K562 (cell line): ENCODE data around the gene TBC1D20. TPM values are rescaled to one million over a fixed set of nuclear protein-coding genes. Genes with fewer than 3 reads are reported as not detected.

Experiments used
- ATAC-seq: fragments of 200-7000 bp; cut with Tn5 transposase; 3 replicates; pipeline ENCODE4 v1.9.1; 2020; ENCODE audit warnings: moderate library complexity
- BruUV-seq: library from RNA; stranded (reverse); fragments of 400-500 nt; replicated peaks from 2 replicates; lab custom pipeline; 2021; lab: Mats Ljungman, UMichigan
- CTCF ChIA-PET: fragments of 300-600 bp; formaldehyde crosslinking; extraction: SDS; loops from one replicate; lab custom pipeline; 2021; ENCODE audit warnings: low intra/inter-chr PET ratio; lab: Yijun Ruan, JAX
- POLR2A ChIA-PET: fragments of 300-600, 350-650 bp; sonication (Branson Sonifier 250); formaldehyde crosslinking; extraction: SDS; loops from one replicate; lab custom pipeline; 2021; ENCODE audit warnings: antibody characterized with exemption, inconsistent platforms; lab: Yijun Ruan, JAX
- DNase-seq, 4 experiments: peaks; one replicate each; pipeline versions ENCODE4 v3.0.0 to v3.0.0-alpha.2; 2011 to 2018; ENCODE audit warnings: low spot score in 3 of 4, mixed read lengths in 3 of 4; ENCODE audit errors: extremely low read depth in 1 of 4
- FAIRE-seq: peaks from 2 replicates; lab custom pipeline; 2011; peaks lifted over from hg19 to GRCh38; lab: Jason Lieb, UNC
- H2AFZ ChIP-seq: 2 replicates; pipeline ENCODE4 v1.6.0; 2011; ENCODE audit warnings: low read depth, low read length, control low read depth, inconsistent platforms
- H3K27ac ChIP-seq: fragments of 200-600 bp; 3 replicates; pipeline ENCODE4 v1.8.0; 2011; ENCODE audit warnings: low read depth, mild to moderate bottlenecking, control low read depth, inconsistent platforms, low read length, moderate library complexity, mixed read lengths; ENCODE audit errors: extremely low read depth
- H3K27me3 ChIP-seq, 2 experiments: fragments of 300-600 bp in 1 of 2; 2 replicates in 1 of 2; 3 replicates in 1 of 2; pipeline versions ENCODE4 v1.6.0 to v1.8.0; 2011; ENCODE audit warnings: inconsistent platforms in 2 of 2, low read length in 2 of 2, mild to moderate bottlenecking in 1 of 2, mixed read lengths in 1 of 2, moderate library complexity in 1 of 2; ENCODE audit not compliant: control insufficient read depth in 2 of 2, insufficient read depth in 2 of 2
- H3K36me3 ChIP-seq: fragments of 300-600 bp; 3 replicates; pipeline ENCODE4 v1.8.0; 2011; ENCODE audit warnings: mild to moderate bottlenecking, low read length, inconsistent platforms; ENCODE audit not compliant: control insufficient read depth, insufficient read depth
- H3K4me1 ChIP-seq, 2 experiments: fragments of 200-600 bp in 1 of 2; replicated peaks in 1 of 2; 2 replicates in 1 of 2; 3 replicates in 1 of 2; pipeline versions ENCODE4 v1.5.1 to v1.8.0; 2011; ENCODE audit warnings: inconsistent platforms in 2 of 2, low read length in 2 of 2, mild to moderate bottlenecking in 1 of 2, mixed read lengths in 1 of 2, moderate library complexity in 1 of 2; ENCODE audit not compliant: control insufficient read depth in 2 of 2, insufficient read depth in 2 of 2
- H3K4me2 ChIP-seq: 2 replicates; pipeline ENCODE4 v1.6.1; 2011; ENCODE audit warnings: low read length, control low read depth, inconsistent platforms, mixed read lengths; ENCODE audit not compliant: insufficient read depth
- H3K4me3 ChIP-seq: fragments of 200-600 bp; sonication (generic), shearing (Covaris generic); 2 replicates; pipeline ENCODE4 v1.5.1; 2016; ENCODE audit warnings: control low read depth, inconsistent platforms
- H3K79me2 ChIP-seq: fragments of 200-600 bp; 3 replicates; pipeline ENCODE4 v1.8.0; 2011; ENCODE audit warnings: low read length, inconsistent platforms; ENCODE audit not compliant: control insufficient read depth, insufficient read depth
- H3K9ac ChIP-seq, 2 experiments: 2 replicates each; pipeline versions ENCODE4 v1.6.0 to v1.6.1; 2011; ENCODE audit warnings: low read depth in 2 of 2, low read length in 2 of 2, control low read depth in 1 of 2, inconsistent platforms in 1 of 2, mild to moderate bottlenecking in 1 of 2, mixed read lengths in 1 of 2; ENCODE audit not compliant: insufficient read depth in 1 of 2
- H3K9me1 ChIP-seq: one replicate; pipeline ENCODE4 v1.6.0; 2011; ENCODE audit warnings: inconsistent platforms, mild to moderate bottlenecking, low read length, moderate library complexity; ENCODE audit not compliant: control insufficient read depth, insufficient read depth
- H3K9me3 ChIP-seq: replicated peaks from 2 replicates; pipeline ENCODE4 v1.5.1; 2011; ENCODE audit warnings: low read depth, low read length, inconsistent platforms; ENCODE audit not compliant: control insufficient read depth, insufficient read depth
- H4K20me1 ChIP-seq: replicated peaks from 2 replicates; pipeline ENCODE4 v1.6.1; 2011; ENCODE audit warnings: low read length, inconsistent platforms, mixed read lengths; ENCODE audit not compliant: control insufficient read depth, insufficient read depth
- ATF6 ChIP-seq: sonication (generic); formaldehyde crosslinking; IDR thresholded peaks from 2 replicates; pipeline ENCODE4 v1.4.0; 2020; ENCODE audit warnings: mild to moderate bottlenecking, missing genetic modification reagents
- CBFB ChIP-seq: sonication (generic); formaldehyde crosslinking; IDR thresholded peaks from 2 replicates; pipeline ENCODE4 v1.4.0; 2020; ENCODE audit warnings: mild to moderate bottlenecking, missing genetic modification reagents
- CBX3 ChIP-seq, 2 experiments: IDR thresholded peaks; 1 replicate in 1 of 2; 2 replicates in 1 of 2; pipeline ENCODE4 v1.6.1; 2012; ENCODE audit warnings: inconsistent platforms in 2 of 2, low read length in 2 of 2, borderline replicate concordance in 1 of 2, control low read depth in 1 of 2
- CBX5 ChIP-seq: IDR thresholded peaks from 2 replicates; pipeline ENCODE4 v1.6.1; 2014; ENCODE audit warnings: low read depth, borderline replicate concordance
- ESRRB ChIP-seq: fragments of 250-450 bp; sonication (Bioruptor Pico); IDR thresholded peaks from 2 replicates; pipeline ENCODE4 v1.5.0; 2020; ENCODE audit warnings: mild to moderate bottlenecking, moderate library complexity, borderline replicate concordance
- L3MBTL2 ChIP-seq: fragments of 450-650 bp; IDR thresholded peaks from 2 replicates; pipeline ENCODE4 v1.6.1; 2016; ENCODE audit warnings: mild to moderate bottlenecking, moderate library complexity
- NFIC ChIP-seq: fragments of 450-650 bp; IDR thresholded peaks from 2 replicates; pipeline ENCODE4 v1.6.1; 2017; ENCODE audit warnings: mild to moderate bottlenecking, inconsistent platforms
- PHF8 ChIP-seq: fragments of 200-600 bp; sonication (generic); IDR thresholded peaks from 2 replicates; pipeline ENCODE4 v1.6.1; 2012; ENCODE audit warnings: mixed run types, mild to moderate bottlenecking, inconsistent platforms, low read length, moderate library complexity, borderline replicate concordance
- SNIP1 ChIP-seq: fragments of 450-650 bp; IDR thresholded peaks from 2 replicates; pipeline ENCODE4 v1.7.1; 2017; ENCODE audit warnings: low read depth, mild to moderate bottlenecking
- WHSC1 ChIP-seq: IDR thresholded peaks from one replicate; pipeline ENCODE4 v1.6.1; 2012; ENCODE audit warnings: low read length, control low read depth, inconsistent platforms
- ZNF12 ChIP-seq: sonication (generic); formaldehyde crosslinking; IDR thresholded peaks from 2 replicates; pipeline ENCODE4 v1.4.0; 2020; ENCODE audit warnings: mild to moderate bottlenecking, missing genetic modification reagents
- ZNF23 ChIP-seq: fragments of 250-450 bp; sonication (Bioruptor Pico); IDR thresholded peaks from 2 replicates; pipeline ENCODE4 v1.4.0; 2020; ENCODE audit warnings: mild to moderate bottlenecking
- ZNF511 ChIP-seq: sonication (generic); formaldehyde crosslinking; IDR thresholded peaks from 2 replicates; pipeline ENCODE4 v1.8.0; 2022; ENCODE audit warnings: mild to moderate bottlenecking, missing genetic modification reagents
- WGBS: fragments of 100-300 bp; shearing (Covaris generic); methylation state at CpG from one replicate; pipeline ENCODE4 v1.1.6; 2016; ENCODE audit warnings: low coverage, mixed read lengths; ENCODE audit not compliant: insufficient coverage; ENCODE audit errors: missing lambda C conversion rate; 5-methylcytosine and 5-hydroxymethylcytosine counted together
- in situ Hi-C: fragments of 300-500 bp; cut with MboI; formaldehyde crosslinking; loops from 4 replicates; pipeline ENCODE4 v1.15.0; 2018; ENCODE audit warnings: inconsistent platforms, mixed read lengths
- intact Hi-C: fragments of 100-400 bp; cut with micrococcal nuclease; formaldehyde crosslinking; loops from 2 replicates; pipeline ENCODE4 v1.14.2; 2022
- polyA plus RNA-seq, 8 experiments: library from polyadenylated mRNA; depleted of rRNA in 4 of 8; stranded (reverse) in 5 of 8; unstranded in 3 of 8; fragments of >200 nt; fragmentation: Nextera tagmentation in 2 of 8; fragmentation: Illumina TruSeq in 1 of 8; extraction: Ambion mirVana in 2 of 8; extraction: Trizol in 1 of 8; gene quantifications; 2 replicates each; pipeline versions ENCODE4 v1.2.1 to v1.2.3, GENCODE V29; 2011 to 2014; ENCODE audit warnings: inconsistent platforms in 1 of 8, missing spikeins in 1 of 8
- total RNA-seq, 7 experiments: library from RNA; depleted of rRNA in 6 of 7; stranded (reverse); fragments of >200 nt in 6 of 7; fragmentation: Illumina TruSeq in 2 of 7; extraction: Trizol in 2 of 7; gene quantifications; 2 replicates each; pipeline versions ENCODE4 v1.2.1 to v1.2.3, GENCODE V29; 2011 to 2021; ENCODE audit warnings: low replicate concordance in 1 of 7
- TF ChIP-seq, protein P1 (sequence below): fragments of 250-450 bp; sonication (Bioruptor Pico); IDR thresholded peaks from 2 replicates; pipeline ENCODE4 v1.5.0; 2021
- TF ChIP-seq, protein P2 (sequence below): sonication (generic); formaldehyde crosslinking; IDR thresholded peaks from 2 replicates; pipeline ENCODE4 v1.8.1; 2023; ENCODE audit warnings: mild to moderate bottlenecking, missing genetic modification reagents

Gene TBC1D20
- total and polyA plus RNA-seq, 9 of the 15 experiments (the other 6 are each of a cell fraction or from before 2014, with no cell fraction given) = 7.0 to 25.3 (median 15.1) TPM

DNA sequence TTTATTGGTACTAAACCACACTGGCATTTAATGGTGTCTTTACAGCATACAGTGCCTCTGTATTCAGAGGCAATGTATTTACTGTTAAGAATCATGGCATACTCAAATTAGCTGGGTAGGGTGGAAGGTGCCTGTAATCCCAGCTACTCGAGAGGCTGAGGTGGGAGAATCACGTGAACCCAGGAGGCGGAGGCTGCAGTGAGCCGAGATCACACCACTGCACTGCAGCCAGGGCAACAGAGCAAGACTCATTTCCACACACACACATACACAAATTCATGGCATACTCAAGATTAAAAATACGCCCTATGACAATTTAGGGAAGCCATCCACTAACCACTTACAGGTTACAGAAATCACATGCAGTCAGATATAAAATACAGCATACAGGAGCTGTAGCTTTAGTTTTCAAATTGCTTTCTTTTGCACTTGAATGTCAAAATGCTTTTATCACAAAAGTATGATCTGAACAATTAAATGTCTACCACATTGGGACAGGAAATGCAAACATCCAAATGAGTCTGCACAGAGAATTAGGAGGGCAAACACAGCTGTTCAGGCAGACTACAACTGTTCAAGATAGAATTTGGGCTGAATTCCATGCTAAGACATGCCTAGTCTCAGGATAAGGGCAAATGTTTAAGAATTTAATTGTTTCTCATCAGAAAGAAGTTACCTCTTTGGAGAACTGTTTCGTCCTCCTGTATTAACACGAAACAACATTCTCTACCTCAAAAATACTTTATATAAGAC, 44.8 kb upstream of the TBC1D20 start (continued):
- TF ChIP-seq CBX3 (IDR thresholded peaks at IDR 0.05; ENCODE audit: borderline replicate concordance in 1 of 2, low read length in 2 of 2) = no peak
- TF ChIP-seq WHSC1 = no peak
- no peak for TF ChIP-seq ZNF511
- TF ChIP-seq L3MBTL2 = no peak
- no peak for TF ChIP-seq ESRRB (CRISPR knock-in tag)
- no peak for TF ChIP-seq ZNF12 (CRISPR knock-in tag)
- TF ChIP-seq NFIC = no peak

- intact Hi-C loops = no loop called here
- Histone ChIP-seq H3K4me1 (no peaks in the 10 kb centered on the region), H3K4me3 (no peak overlapping the region), H3K9me1 (no peaks in the 10 kb centered on the region), H3K9me3 (no peaks in the 10 kb centered on the region), H2AFZ (no peak overlapping the region), H3K79me2 (peaks cover 34% of the 10 kb centered on the region), H3K9ac (no peak overlapping the region), H3K36me3 (peaks cover 80% of the 10 kb centered on the region), H4K20me1 (no peaks in the 10 kb centered on the region; the same call in 1 of the 2 replicates), H3K27me3 (no peaks in the 10 kb centered on the region), H3K27ac (no peak overlapping the region), H3K4me2 (no peak overlapping the region)
- DNase-seq = no peak
- no peak for ATAC-seq
- WGBS = 94% methylated on average over 3 of the region's 3 CpGs
- no TSS peak for BruUV-seq
- CTCF ChIA-PET = no interaction called here
- no peak for FAIRE-seq
- in situ Hi-C loops = no loop called here
- POLR2A ChIA-PET = interaction anchor here (0.6 to 1.0 kb wide), 3 partner anchors 13 to 168 kb away, joined by 3 read pairs; no protein-coding TSS in a partner anchor
- TF ChIP-seq CBX5 = no peak
- no peak for TF ChIP-seq ATF6 (CRISPR knock-in tag)
- TF ChIP-seq SNIP1 = no peak
- no peak for TF ChIP-seq PHF8
- TF ChIP-seq, protein P1, sequence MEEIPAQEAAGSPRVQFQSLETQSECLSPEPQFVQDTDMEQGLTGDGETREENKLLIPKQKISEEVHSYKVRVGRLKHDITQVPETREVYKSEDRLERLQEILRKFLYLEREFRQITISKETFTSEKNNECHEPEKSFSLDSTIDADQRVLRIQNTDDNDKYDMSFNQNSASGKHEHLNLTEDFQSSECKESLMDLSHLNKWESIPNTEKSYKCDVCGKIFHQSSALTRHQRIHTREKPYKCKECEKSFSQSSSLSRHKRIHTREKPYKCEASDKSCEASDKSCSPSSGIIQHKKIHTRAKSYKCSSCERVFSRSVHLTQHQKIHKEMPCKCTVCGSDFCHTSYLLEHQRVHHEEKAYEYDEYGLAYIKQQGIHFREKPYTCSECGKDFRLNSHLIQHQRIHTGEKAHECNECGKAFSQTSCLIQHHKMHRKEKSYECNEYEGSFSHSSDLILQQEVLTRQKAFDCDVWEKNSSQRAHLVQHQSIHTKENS (CRISPR knock-in tag) = no peak
- TF ChIP-seq ZNF23 = no peak
- TF ChIP-seq, protein P2, sequence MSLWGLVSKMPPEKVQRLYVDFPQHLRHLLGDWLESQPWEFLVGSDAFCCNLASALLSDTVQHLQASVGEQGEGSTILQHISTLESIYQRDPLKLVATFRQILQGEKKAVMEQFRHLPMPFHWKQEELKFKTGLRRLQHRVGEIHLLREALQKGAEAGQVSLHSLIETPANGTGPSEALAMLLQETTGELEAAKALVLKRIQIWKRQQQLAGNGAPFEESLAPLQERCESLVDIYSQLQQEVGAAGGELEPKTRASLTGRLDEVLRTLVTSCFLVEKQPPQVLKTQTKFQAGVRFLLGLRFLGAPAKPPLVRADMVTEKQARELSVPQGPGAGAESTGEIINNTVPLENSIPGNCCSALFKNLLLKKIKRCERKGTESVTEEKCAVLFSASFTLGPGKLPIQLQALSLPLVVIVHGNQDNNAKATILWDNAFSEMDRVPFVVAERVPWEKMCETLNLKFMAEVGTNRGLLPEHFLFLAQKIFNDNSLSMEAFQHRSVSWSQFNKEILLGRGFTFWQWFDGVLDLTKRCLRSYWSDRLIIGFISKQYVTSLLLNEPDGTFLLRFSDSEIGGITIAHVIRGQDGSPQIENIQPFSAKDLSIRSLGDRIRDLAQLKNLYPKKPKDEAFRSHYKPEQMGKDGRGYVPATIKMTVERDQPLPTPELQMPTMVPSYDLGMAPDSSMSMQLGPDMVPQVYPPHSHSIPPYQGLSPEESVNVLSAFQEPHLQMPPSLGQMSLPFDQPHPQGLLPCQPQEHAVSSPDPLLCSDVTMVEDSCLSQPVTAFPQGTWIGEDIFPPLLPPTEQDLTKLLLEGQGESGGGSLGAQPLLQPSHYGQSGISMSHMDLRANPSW (CRISPR knock-in tag) = no peak
- no peak for TF ChIP-seq CBFB
Observed at GRCh38 chr20:504632-505075, 42.3 kb upstream of the TBC1D20 start.
